ENCODE measurements around the gene GAL3ST1.
"Not testable (repeated sequence)": the region's sequence is repeated elsewhere in the genome, so short reads cannot be mapped to it uniquely, and the experiment has no call there.

- TF ChIP-seq CTCF (IDR thresholded peaks at IDR 0.05; ENCODE audit: poor library complexity, severe bottlenecking); POLR2AphosphoS5 (IDR thresholded peaks at IDR 0.05); TAF1 (IDR thresholded peaks at IDR 0.05; ENCODE audit: low read depth); REST (IDR thresholded peaks at IDR 0.05; ENCODE audit: borderline replicate concordance); EZH2 (IDR thresholded peaks at IDR 0.05; ENCODE audit: borderline replicate concordance, insufficient read depth, low read length, poor library complexity, severe bottlenecking); MXI1 (conservative IDR thresholded peaks at IDR 0.05; ENCODE audit: poor library complexity, severe bottlenecking); SMC3 (conservative IDR thresholded peaks at IDR 0.05; ENCODE audit: poor library complexity); RAD21 (conservative IDR thresholded peaks at IDR 0.05): not testable (repeated sequence)
Measured at GRCh38 chr22:30619909-30620308, 45.4 kb upstream of the GAL3ST1 start.

Data from neural cell (in vitro differentiated cells).